ENCODE data around the gene PRRG1. TPM values are rescaled to one million over a fixed set of nuclear protein-coding genes. Genes with fewer than 3 reads are reported as not detected.

PRRG1 gene
- total RNA-seq, 1 donor, result 15.3 TPM

GRCh38 chrX:37504991-37505390 is 155.8 kb downstream of the PRRG1 start:
- no peak for DNase-seq (ENCODE audit: low read depth)
- H3K4me3 ChIP-seq (ENCODE audit: low read depth, low read length), result no peak overlapping the region
- no peak for TF ChIP-seq CTCF (IDR thresholded peaks at IDR 0.05; ENCODE audit: insufficient read depth, low read length)

Other genes starting within 250 kb of the PRRG1 start
- gene LANCL3, start 222.3 kb downstream of the PRRG1 start, total RNA-seq (ENCODE audit: low replicate concordance), result 0.18 TPM in 1 of 2 replicates, not detected in the other